ENCODE measurements around the gene CST8. TPM values are rescaled to one million over a fixed set of nuclear protein-coding genes. Genes with fewer than 3 reads are reported as not detected.

CST8 gene
- total RNA-seq, 1 donor from 2014 or later, result not detected

Other genes starting within 250 kb of the CST8 start
- gene NXT1, start 140.3 kb upstream of the CST8 start, total RNA-seq, result 10.6 TPM
- gene GZF1, start 128.9 kb upstream of the CST8 start, total RNA-seq, result 25.7 TPM
- 6.1 TPM for gene NAPB, start 69.6 kb upstream of the CST8 start, total RNA-seq
- not detected for gene CSTL1, start 51.4 kb upstream of the CST8 start, total RNA-seq
- not detected for gene CST11, start 38.2 kb upstream of the CST8 start, total RNA-seq
- not detected for gene CST9L, start 77.4 kb downstream of the CST8 start, total RNA-seq
- not detected for gene CST9, start 114.8 kb downstream of the CST8 start, total RNA-seq
- 486 TPM for gene CST3, start 146.8 kb downstream of the CST8 start, total RNA-seq
- not detected for gene CST4, start 197.9 kb downstream of the CST8 start, total RNA-seq

Data from cardiac septum (tissue), 1 donor.